HepG2 (cell line): ENCODE data around the gene ADAT3. TPM values are rescaled to one million over a fixed set of nuclear protein-coding genes. Genes with fewer than 3 reads are reported as not detected.

Experiments
- KLF6 ChIP-seq: IDR thresholded peaks from 2 replicates; pipeline ENCODE4 v1.8.0; 2016; ENCODE audit warnings: missing biosample characterization, missing genetic modification reagents
- RCOR2 ChIP-seq: IDR thresholded peaks from 2 replicates; pipeline ENCODE4 v1.6.1; 2016; ENCODE audit warnings: missing biosample characterization, missing genetic modification reagents
- SMAD3 ChIP-seq: sonication (generic); formaldehyde crosslinking; IDR thresholded peaks from 2 replicates; pipeline ENCODE4 v1.4.0; 2020; ENCODE audit warnings: missing genetic modification reagents
- SRY ChIP-seq: sonication (generic); formaldehyde crosslinking; IDR thresholded peaks from 2 replicates; pipeline ENCODE4 v1.8.0; 2022; ENCODE audit warnings: mild to moderate bottlenecking, missing genetic modification reagents
- TBL1XR1 ChIP-seq: fragments of 150-350 bp; IDR thresholded peaks from 2 replicates; pipeline ENCODE4 v1.6.1; 2014; ENCODE audit warnings: borderline replicate concordance, low read length; ENCODE audit not compliant: partially characterized antibody
- TEAD3 ChIP-seq: optimal IDR thresholded peaks from 2 replicates; pipeline ENCODE3; 2016; ENCODE audit warnings: borderline replicate concordance
- TFDP1 ChIP-seq: IDR thresholded peaks from 2 replicates; pipeline ENCODE4 v1.6.1; 2016; ENCODE audit warnings: missing compliant biosample characterization, missing genetic modification reagents, borderline replicate concordance
- YY1 ChIP-seq: IDR thresholded peaks from 2 replicates; pipeline ENCODE4 v1.6.1; 2011; ENCODE audit warnings: low read length, low read depth, moderate library complexity, mild to moderate bottlenecking; ENCODE audit not compliant: insufficient read depth, insufficient replicate concordance
- ZEB1 ChIP-seq: IDR thresholded peaks from 2 replicates; pipeline ENCODE4 v1.6.1; 2012; ENCODE audit warnings: mild to moderate bottlenecking, low read depth, inconsistent platforms; ENCODE audit not compliant: insufficient replicate concordance
- ZKSCAN5 ChIP-seq: sonication (generic); formaldehyde crosslinking; IDR thresholded peaks from 2 replicates; pipeline ENCODE4 v1.5.1; 2020; ENCODE audit warnings: mild to moderate bottlenecking, missing genetic modification reagents
- ZNF557 ChIP-seq: sonication (generic); formaldehyde crosslinking; IDR thresholded peaks from 2 replicates; pipeline ENCODE4 v1.4.0; 2020; ENCODE audit warnings: missing genetic modification reagents
- ZNF577 ChIP-seq: sonication (generic); formaldehyde crosslinking; IDR thresholded peaks from 2 replicates; pipeline ENCODE4 v1.4.0; 2020; ENCODE audit warnings: mild to moderate bottlenecking, low read depth, missing genetic modification reagents, borderline replicate concordance
- ZNF75D ChIP-seq: sonication (generic); formaldehyde crosslinking; IDR thresholded peaks from 2 replicates; pipeline ENCODE4 v1.8.1; 2023; ENCODE audit warnings: missing genetic modification reagents, mild to moderate bottlenecking, borderline replicate concordance
- polyA plus RNA-seq, 8 experiments: library from polyadenylated mRNA; depleted of rRNA in 3 of 8; stranded (reverse) in 7 of 8; unstranded in 1 of 8; fragments of >200 nt; fragmentation: Illumina TruSeq in 4 of 8; extraction: Trizol in 4 of 8; gene quantifications; 2 replicates each; pipeline versions ENCODE4 v1.2.1 to v1.2.3, GENCODE V29; 2011 to 2016; ENCODE audit warnings: low read depth in 4 of 8, missing spikeins in 1 of 8, mixed read lengths in 1 of 8; ENCODE audit not compliant: insufficient read depth in 1 of 8
- total RNA-seq, 5 experiments: library from RNA; depleted of rRNA; stranded (reverse); fragments of >200 nt; fragmentation: Illumina TruSeq; extraction: Trizol; gene quantifications; 2 replicates each; pipeline ENCODE4 v1.2.3, GENCODE V29; 2016; ENCODE audit warnings: low read depth in 1 of 5
- TF ChIP-seq, protein P1 (sequence below): sonication (generic); formaldehyde crosslinking; IDR thresholded peaks from 2 replicates; pipeline ENCODE4 v1.5.0; 2020; ENCODE audit warnings: mild to moderate bottlenecking, missing genetic modification reagents
- TF ChIP-seq, protein P2 (sequence below): sonication (generic); formaldehyde crosslinking; IDR thresholded peaks from 2 replicates; pipeline ENCODE4 v1.8.1; 2023; ENCODE audit warnings: mild to moderate bottlenecking, missing genetic modification reagents, borderline replicate concordance
- TF ChIP-seq, protein P3 (sequence below): sonication (generic); formaldehyde crosslinking; IDR thresholded peaks from 2 replicates; pipeline ENCODE4 v1.4.0; 2020; ENCODE audit warnings: mild to moderate bottlenecking, missing genetic modification reagents, borderline replicate concordance
- TF ChIP-seq, protein P4 (sequence below): sonication (generic); formaldehyde crosslinking; IDR thresholded peaks from 2 replicates; pipeline ENCODE4 v1.8.1; 2023; ENCODE audit warnings: missing genetic modification reagents, inconsistent platforms, borderline replicate concordance
- TF ChIP-seq, protein P5 (sequence below): sonication (generic); formaldehyde crosslinking; IDR thresholded peaks from 2 replicates; pipeline ENCODE4 v1.5.1; 2020; ENCODE audit warnings: mild to moderate bottlenecking, missing genetic modification reagents, borderline replicate concordance

ADAT3 gene
- total and polyA plus RNA-seq, 2 of the 13 experiments (the other 11 are each of a cell fraction or from before 2014, with no cell fraction given): 0.95 to 3.5 TPM

- TF ChIP-seq, protein P1, sequence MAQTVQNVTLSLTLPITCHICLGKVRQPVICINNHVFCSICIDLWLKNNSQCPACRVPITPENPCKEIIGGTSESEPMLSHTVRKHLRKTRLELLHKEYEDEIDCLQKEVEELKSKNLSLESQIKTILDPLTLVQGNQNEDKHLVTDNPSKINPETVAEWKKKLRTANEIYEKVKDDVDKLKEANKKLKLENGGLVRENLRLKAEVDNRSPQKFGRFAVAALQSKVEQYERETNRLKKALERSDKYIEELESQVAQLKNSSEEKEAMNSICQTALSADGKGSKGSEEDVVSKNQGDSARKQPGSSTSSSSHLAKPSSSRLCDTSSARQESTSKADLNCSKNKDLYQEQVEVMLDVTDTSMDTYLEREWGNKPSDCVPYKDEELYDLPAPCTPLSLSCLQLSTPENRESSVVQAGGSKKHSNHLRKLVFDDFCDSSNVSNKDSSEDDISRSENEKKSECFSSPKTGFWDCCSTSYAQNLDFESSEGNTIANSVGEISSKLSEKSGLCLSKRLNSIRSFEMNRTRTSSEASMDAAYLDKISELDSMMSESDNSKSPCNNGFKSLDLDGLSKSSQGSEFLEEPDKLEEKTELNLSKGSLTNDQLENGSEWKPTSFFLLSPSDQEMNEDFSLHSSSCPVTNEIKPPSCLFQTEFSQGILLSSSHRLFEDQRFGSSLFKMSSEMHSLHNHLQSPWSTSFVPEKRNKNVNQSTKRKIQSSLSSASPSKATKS (CRISPR knock-in tag): no peak
- TF ChIP-seq, protein P2, sequence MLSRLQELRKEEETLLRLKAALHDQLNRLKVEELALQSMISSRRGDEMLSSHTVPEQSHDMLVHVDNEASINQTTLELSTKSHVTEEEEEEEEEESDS (CRISPR knock-in tag): no peak
- TF ChIP-seq, protein P3, sequence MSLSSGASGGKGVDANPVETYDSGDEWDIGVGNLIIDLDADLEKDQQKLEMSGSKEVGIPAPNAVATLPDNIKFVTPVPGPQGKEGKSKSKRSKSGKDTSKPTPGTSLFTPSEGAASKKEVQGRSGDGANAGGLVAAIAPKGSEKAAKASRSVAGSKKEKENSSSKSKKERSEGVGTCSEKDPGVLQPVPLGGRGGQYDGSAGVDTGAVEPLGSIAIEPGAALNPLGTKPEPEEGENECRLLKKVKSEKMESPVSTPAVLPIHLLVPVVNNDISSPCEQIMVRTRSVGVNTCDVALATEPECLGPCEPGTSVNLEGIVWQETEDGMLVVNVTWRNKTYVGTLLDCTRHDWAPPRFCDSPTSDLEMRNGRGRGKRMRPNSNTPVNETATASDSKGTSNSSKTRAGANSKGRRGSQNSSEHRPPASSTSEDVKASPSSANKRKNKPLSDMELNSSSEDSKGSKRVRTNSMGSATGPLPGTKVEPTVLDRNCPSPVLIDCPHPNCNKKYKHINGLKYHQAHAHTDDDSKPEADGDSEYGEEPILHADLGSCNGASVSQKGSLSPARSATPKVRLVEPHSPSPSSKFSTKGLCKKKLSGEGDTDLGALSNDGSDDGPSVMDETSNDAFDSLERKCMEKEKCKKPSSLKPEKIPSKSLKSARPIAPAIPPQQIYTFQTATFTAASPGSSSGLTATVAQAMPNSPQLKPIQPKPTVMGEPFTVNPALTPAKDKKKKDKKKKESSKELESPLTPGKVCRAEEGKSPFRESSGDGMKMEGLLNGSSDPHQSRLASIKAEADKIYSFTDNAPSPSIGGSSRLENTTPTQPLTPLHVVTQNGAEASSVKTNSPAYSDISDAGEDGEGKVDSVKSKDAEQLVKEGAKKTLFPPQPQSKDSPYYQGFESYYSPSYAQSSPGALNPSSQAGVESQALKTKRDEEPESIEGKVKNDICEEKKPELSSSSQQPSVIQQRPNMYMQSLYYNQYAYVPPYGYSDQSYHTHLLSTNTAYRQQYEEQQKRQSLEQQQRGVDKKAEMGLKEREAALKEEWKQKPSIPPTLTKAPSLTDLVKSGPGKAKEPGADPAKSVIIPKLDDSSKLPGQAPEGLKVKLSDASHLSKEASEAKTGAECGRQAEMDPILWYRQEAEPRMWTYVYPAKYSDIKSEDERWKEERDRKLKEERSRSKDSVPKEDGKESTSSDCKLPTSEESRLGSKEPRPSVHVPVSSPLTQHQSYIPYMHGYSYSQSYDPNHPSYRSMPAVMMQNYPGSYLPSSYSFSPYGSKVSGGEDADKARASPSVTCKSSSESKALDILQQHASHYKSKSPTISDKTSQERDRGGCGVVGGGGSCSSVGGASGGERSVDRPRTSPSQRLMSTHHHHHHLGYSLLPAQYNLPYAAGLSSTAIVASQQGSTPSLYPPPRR (CRISPR knock-in tag): no peak
- TF ChIP-seq SMAD3 (CRISPR knock-in tag) (no peak), KLF6 (CRISPR knock-in tag) (0 out of 2 replicates have a peak, but pooled peaks have one; percentile 38), ZNF577 (CRISPR knock-in tag) (no peak), TBL1XR1 (no peak), YY1 (peak; percentile 72), ZNF557 (CRISPR knock-in tag) (no peak), ZKSCAN5 (CRISPR knock-in tag) (no peak), TEAD3 (peak; percentile 52), TFDP1 (CRISPR knock-in tag) (peak; percentile 66; the same call in 1 of the 2 replicates), ZEB1 (peak; percentile 46), SRY (CRISPR knock-in tag) (no peak), RCOR2 (no peak), ZNF75D (no peak)
- TF ChIP-seq, protein P4, sequence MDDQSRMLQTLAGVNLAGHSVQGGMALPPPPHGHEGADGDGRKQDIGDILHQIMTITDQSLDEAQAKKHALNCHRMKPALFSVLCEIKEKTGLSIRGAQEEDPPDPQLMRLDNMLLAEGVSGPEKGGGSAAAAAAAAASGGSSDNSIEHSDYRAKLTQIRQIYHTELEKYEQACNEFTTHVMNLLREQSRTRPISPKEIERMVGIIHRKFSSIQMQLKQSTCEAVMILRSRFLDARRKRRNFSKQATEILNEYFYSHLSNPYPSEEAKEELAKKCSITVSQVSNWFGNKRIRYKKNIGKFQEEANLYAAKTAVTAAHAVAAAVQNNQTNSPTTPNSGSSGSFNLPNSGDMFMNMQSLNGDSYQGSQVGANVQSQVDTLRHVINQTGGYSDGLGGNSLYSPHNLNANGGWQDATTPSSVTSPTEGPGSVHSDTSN: no peak
- TF ChIP-seq, protein P5, sequence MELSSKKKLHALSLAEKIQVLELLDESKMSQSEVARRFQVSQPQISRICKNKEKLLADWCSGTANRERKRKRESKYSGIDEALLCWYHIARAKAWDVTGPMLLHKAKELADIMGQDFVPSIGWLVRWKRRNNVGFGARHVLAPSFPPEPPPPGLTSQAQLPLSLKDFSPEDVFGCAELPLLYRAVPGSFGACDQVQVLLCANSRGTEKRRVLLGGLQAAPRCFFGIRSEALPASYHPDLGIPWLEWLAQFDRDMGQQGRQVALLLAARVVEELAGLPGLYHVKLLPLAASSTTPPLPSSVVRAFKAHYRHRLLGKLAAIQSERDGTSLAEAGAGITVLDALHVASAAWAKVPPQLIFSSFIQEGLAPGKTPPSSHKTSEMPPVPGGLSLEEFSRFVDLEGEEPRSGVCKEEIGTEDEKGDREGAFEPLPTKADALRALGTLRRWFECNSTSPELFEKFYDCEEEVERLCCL (CRISPR knock-in tag): no peak
Measured at GRCh38 chr19:1905110-1905862, at the start of gene ADAT3, which contains the start of gene SCAMP4 (continued).
